ENCODE data around the gene CATSPERZ. TPM values are rescaled to one million over a fixed set of nuclear protein-coding genes. Genes with fewer than 3 reads are reported as not detected.
A peak's percentile ranks its signal among the peaks of the same experiment; 100 is the strongest.

CATSPERZ gene
- total and polyA plus RNA-seq, 2 donors (not counting 3 experiments of a cell fraction or from before 2014, with no cell fraction given), result 0.11 TPM; not detected in 1

DNA sequence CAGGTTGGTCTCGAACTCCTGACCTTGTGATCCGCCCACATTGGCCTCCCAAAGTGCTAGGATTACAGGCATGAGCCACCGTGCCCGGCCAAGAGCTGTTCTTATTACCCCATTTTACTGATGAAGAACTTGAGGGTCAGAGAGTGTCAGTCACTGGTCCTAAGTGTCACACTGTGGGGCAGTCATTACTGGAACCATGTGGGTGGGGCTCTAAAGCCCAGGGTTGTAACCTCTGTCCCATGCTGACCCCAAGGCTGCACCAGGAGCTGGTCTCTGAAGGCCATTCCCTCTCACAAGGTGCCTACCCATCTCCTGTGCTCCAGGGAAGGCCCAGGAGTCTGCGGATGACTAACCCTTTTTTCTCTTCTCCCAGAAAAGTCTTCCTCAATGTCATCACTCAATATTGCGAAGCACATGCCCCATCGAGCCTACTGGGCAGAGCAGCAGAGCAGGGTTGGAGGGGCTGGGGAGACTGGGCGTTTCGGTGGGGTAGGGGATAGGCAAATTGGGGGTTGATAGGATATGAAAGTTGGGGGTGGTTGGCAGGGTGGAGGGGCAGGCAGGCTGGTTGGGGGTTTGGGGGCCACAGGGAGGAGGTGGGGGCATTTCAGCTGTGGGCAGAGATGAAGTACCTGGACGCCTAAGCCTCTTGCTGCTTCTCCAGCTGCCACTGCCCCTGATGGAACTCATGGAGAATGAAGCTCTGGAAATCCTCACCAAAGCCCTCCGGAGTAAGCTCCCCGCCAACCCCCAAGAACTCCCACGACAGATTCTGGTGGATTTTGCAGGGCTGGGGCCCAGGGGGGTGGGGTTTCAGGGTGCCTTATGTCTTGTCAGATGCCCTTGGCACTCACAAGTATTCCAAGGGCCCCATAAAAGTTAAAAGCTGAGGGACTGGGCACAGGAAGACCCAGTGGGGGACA is 3.2 kb downstream of the CATSPERZ start:
- H3K4me1 ChIP-seq (ENCODE audit: control insufficient read depth, extremely low read depth, insufficient read depth, low read length), result peaks cover 23% of the 10 kb centered on the region
- H3K4me3 ChIP-seq (replicated peaks in 1 of 3; ENCODE audit: insufficient read depth in 1 of 3, low read depth in 1 of 3, low read length in 3 of 3), result no peak overlapping the region
- DNase-seq (ENCODE audit: low read depth, low spot score), result no peak
- dilution Hi-C loops (cut with MboI; ENCODE audit: extremely low pct_ligation_motif_present, low sequenced_read_pairs), result no loop called here
- CTCF ChIA-PET, result interaction anchor here (0.7 to 6.7 kb wide), 27 partner anchors 8 to 1656 kb away, joined by 3 to 413 read pairs (median 8); partner anchors contain the start of genes BAD, FERMT3, FKBP2 and KCNK4
- intact Hi-C loops (cut with micrococcal nuclease), result loop anchor here (2.0 to 5.0 kb wide), 2 partner anchors 19 to 466 kb away; partner anchors contain the start of genes BAD, GPR137 and MARK2
- no peaks in the 10 kb centered on the region for H3K9me1 ChIP-seq (replicated peaks; ENCODE audit: control insufficient read depth, extremely low read depth, insufficient read depth, low read length)
- H3K9ac ChIP-seq (replicated peaks; ENCODE audit: extremely low read depth, insufficient read depth, low read length), result no peak overlapping the region
- no peak overlapping the region for H3K4me2 ChIP-seq (ENCODE audit: insufficient read depth, low read length)
- FAIRE-seq, result no peak
- H3K79me2 ChIP-seq (ENCODE audit: control insufficient read depth, insufficient read depth, low read length), result peaks cover 10% of the 10 kb centered on the region
- H3K27me3 ChIP-seq (ENCODE audit: control insufficient read depth in 2 of 2, insufficient read depth in 2 of 2, low read length in 2 of 2), result peaks cover 5 to 23% of the 10 kb centered on the region in 2 experiments
- POLR2A ChIA-PET, result interaction anchor here (0.9 to 1.1 kb wide), 2 partner anchors 14 to 58 kb away, joined by 3 to 5 read pairs; partner anchors contain the start of genes PRDX5 and TRMT112
- TF ChIP-seq POLR2AphosphoS5 (IDR thresholded peaks at IDR 0.05; ENCODE audit: insufficient read depth, low read depth, low read length), result no peak
- BruUV-seq (replicated peaks), result no TSS peak
- H2AFZ ChIP-seq (ENCODE audit: low read depth, low read length), result no peak overlapping the region
- no peaks in the 10 kb centered on the region for H3K9me3 ChIP-seq (replicated peaks; ENCODE audit: control insufficient read depth, insufficient read depth, low read length)
- H4K20me1 ChIP-seq (replicated peaks; ENCODE audit: control insufficient read depth, extremely low read depth, insufficient read depth, low read length), result no peaks in the 10 kb centered on the region
- no peak overlapping the region for H3K27ac ChIP-seq (ENCODE audit: insufficient read depth, low read depth, low read length)
- H3K36me3 ChIP-seq (ENCODE audit: control insufficient read depth in 2 of 2, extremely low read depth in 1 of 2, insufficient read depth in 2 of 2, low read length in 2 of 2), result no peaks in the 10 kb centered on the region

DNA sequence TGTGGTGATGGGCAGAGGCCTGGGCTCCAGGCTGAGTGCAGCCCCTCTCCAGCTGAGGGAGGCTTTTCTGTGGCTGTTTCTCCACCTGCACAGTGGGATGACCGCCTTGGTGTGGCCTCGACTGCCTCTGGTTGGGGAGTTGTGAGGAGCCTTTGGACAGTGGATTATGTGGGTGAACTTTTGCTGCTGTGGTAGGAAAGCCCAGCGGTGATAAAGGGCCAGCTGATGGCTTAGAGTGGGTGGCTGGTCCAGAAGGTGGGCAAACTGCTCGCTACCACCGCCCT is 3.8 kb downstream of the CATSPERZ start:
- TF ChIP-seq GATA2 (IDR thresholded peaks at IDR 0.05; ENCODE audit: insufficient read depth, insufficient read length, low read depth, low read length) (no peak), MYC (IDR thresholded peaks at IDR 0.05; ENCODE audit: low read depth, low read length) (no peak), FOS (IDR thresholded peaks at IDR 0.05; ENCODE audit: borderline replicate concordance, insufficient read depth, low read length) (no peak), EZH2 (IDR thresholded peaks at IDR 0.05; ENCODE audit: borderline replicate concordance, low read depth, low read length, severe bottlenecking) (no peak), POLR2AphosphoS5 (IDR thresholded peaks at IDR 0.05; ENCODE audit: insufficient read depth, low read depth, low read length) (no peak), POLR2A (IDR thresholded peaks at IDR 0.05; ENCODE audit: low read depth, low read length) (no peak), JUN (IDR thresholded peaks at IDR 0.05; ENCODE audit: borderline replicate concordance, insufficient read depth, insufficient read length, low read depth) (no peak)
- TF ChIP-seq, protein P1, sequence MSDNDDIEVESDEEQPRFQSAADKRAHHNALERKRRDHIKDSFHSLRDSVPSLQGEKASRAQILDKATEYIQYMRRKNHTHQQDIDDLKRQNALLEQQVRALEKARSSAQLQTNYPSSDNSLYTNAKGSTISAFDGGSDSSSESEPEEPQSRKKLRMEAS (IDR thresholded peaks at IDR 0.05; ENCODE audit: insufficient read depth, insufficient read length), result no peak
- TF ChIP-seq, protein P2, sequence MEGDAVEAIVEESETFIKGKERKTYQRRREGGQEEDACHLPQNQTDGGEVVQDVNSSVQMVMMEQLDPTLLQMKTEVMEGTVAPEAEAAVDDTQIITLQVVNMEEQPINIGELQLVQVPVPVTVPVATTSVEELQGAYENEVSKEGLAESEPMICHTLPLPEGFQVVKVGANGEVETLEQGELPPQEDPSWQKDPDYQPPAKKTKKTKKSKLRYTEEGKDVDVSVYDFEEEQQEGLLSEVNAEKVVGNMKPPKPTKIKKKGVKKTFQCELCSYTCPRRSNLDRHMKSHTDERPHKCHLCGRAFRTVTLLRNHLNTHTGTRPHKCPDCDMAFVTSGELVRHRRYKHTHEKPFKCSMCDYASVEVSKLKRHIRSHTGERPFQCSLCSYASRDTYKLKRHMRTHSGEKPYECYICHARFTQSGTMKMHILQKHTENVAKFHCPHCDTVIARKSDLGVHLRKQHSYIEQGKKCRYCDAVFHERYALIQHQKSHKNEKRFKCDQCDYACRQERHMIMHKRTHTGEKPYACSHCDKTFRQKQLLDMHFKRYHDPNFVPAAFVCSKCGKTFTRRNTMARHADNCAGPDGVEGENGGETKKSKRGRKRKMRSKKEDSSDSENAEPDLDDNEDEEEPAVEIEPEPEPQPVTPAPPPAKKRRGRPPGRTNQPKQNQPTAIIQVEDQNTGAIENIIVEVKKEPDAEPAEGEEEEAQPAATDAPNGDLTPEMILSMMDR (IDR thresholded peaks at IDR 0.05; ENCODE audit: extremely low read depth in 1 of 2, insufficient read depth in 1 of 2, low read depth in 1 of 2, low read length in 2 of 2), result no peak
- peaks cover 4 to 16% of the 10 kb centered on the region in 2 experiments for H3K27me3 ChIP-seq (ENCODE audit: control insufficient read depth in 2 of 2, insufficient read depth in 2 of 2, low read length in 2 of 2)
- no TSS peak for BruUV-seq (replicated peaks)
- peak overlapping the region; percentile 50 for H3K4me2 ChIP-seq (ENCODE audit: insufficient read depth, low read length)
- H3K4me3 ChIP-seq (replicated peaks in 1 of 3; ENCODE audit: insufficient read depth in 1 of 3, low read depth in 1 of 3, low read length in 3 of 3), result no peak overlapping the region
- intact Hi-C loops (cut with micrococcal nuclease), result loop anchor here (2.0 to 5.0 kb wide), 2 partner anchors 19 to 467 kb away; partner anchors contain the start of genes BAD, GPR137 and MARK2
- no peak overlapping the region for H3K27ac ChIP-seq (ENCODE audit: insufficient read depth, low read depth, low read length)
- H3K9me3 ChIP-seq (replicated peaks; ENCODE audit: control insufficient read depth, insufficient read depth, low read length), result no peaks in the 10 kb centered on the region
- H3K9ac ChIP-seq (replicated peaks; ENCODE audit: extremely low read depth, insufficient read depth, low read length), result no peak overlapping the region
- H3K4me1 ChIP-seq (ENCODE audit: control insufficient read depth, extremely low read depth, insufficient read depth, low read length), result peaks cover 23% of the 10 kb centered on the region
- peaks cover 10% of the 10 kb centered on the region for H3K79me2 ChIP-seq (ENCODE audit: control insufficient read depth, insufficient read depth, low read length)
- ChIA-PET POLR2A (interaction anchor here (0.9 to 1.1 kb wide), 2 partner anchors 14 to 58 kb away, joined by 3 to 5 read pairs; partner anchors contain the start of genes PRDX5 and TRMT112), CTCF (interaction anchor here (0.8 to 6.7 kb wide), 25 partner anchors 9 to 303 kb away, joined by 3 to 413 read pairs (median 8); partner anchors contain the start of genes BAD, FERMT3, FKBP2 and KCNK4)
- DNase-seq (ENCODE audit: low read depth, low spot score), result no peak
- dilution Hi-C loops (cut with MboI; ENCODE audit: extremely low pct_ligation_motif_present, low sequenced_read_pairs), result no loop called here
- H3K36me3 ChIP-seq (ENCODE audit: control insufficient read depth in 2 of 2, extremely low read depth in 1 of 2, insufficient read depth in 2 of 2, low read length in 2 of 2), result no peaks in the 10 kb centered on the region
- no peak for FAIRE-seq
- H3K9me1 ChIP-seq (replicated peaks; ENCODE audit: control insufficient read depth, extremely low read depth, insufficient read depth, low read length), result no peaks in the 10 kb centered on the region
- no peak overlapping the region for H2AFZ ChIP-seq (ENCODE audit: low read depth, low read length)
- no peaks in the 10 kb centered on the region for H4K20me1 ChIP-seq (replicated peaks; ENCODE audit: control insufficient read depth, extremely low read depth, insufficient read depth, low read length)

All from endothelial cell of umbilical vein (primary cell).